HG03558 (cell line): ENCODE results near the gene THPO.

ENCODE experiments used
- ATAC-seq: cut with Tn5 transposase; IDR thresholded peaks from one replicate; pipeline ENCODE4 v1.9.1; 2021; ENCODE audit warnings: moderate number of reproducible peaks; ENCODE audit not compliant: unreplicated experiment; ENCODE audit errors: extremely low read depth

THPO gene

GRCh38 chr3:184386047-184386806 is 8.2 kb upstream of the THPO start:
- ATAC-seq, result no peak

DNA sequence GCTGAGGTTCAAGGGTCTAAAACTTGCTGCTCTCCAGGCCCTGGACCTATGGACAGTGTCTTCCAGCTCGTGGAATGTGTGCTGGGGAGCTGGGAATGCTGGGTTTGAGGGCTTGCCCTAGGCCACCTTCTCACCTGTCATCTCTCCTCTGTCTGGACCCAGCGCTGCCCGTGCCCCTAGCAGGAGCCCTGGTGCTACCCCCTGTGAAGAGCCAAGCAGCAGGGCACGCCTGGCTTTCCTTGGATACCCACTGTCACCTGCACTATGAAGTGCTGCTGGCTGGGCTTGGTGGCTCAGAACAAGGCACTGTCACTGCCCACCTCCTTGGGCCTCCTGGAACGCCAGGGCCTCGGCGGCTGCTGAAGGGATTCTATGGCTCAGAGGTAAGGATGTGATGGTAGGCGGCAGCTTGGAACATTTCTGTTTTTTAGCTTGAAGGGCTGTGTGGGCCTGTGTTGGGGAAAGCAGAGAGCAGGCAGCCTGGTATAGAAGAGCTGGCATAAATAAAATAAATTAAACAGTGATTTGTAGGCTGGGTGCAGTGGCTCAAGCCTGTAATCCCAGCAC is 6.9 kb upstream of the THPO start:
- ATAC-seq, result no peak

- no peak for ATAC-seq
Observed at GRCh38 chr3:184384342-184384741, 6.3 kb upstream of the THPO start.

DNA sequence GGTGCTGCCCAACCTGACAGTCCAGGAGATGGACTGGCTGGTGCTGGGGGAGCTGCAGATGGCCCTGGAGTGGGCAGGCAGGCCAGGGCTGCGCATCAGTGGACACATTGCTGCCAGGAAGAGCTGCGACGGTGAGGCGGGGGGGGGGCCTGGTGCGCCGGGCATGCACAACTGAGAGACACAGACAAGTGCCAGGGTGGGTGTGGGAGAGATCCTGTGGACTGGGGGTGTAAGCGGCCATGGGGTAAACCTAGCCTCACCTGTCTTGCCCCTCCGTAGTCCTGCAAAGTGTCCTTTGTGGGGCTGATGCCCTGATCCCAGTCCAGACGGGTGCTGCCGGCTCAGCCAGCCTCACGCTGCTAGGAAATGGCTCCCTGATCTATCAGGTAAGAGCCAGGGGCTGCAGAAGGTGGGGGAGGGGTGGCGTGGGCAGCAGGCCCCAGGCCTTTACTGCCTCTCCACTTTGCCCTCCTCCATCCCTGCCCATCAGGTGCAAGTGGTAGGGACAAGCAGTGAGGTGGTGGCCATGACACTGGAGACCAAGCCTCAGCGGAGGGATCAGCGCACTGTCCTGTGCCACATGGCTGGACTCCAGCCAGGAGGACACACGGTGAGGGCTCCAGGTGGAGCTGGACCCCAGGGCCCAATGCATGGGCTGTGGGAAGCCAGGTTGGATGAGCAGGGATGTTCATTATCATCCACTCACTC is 5.2 kb upstream of the THPO start:
- ATAC-seq, result no peak

DNA sequence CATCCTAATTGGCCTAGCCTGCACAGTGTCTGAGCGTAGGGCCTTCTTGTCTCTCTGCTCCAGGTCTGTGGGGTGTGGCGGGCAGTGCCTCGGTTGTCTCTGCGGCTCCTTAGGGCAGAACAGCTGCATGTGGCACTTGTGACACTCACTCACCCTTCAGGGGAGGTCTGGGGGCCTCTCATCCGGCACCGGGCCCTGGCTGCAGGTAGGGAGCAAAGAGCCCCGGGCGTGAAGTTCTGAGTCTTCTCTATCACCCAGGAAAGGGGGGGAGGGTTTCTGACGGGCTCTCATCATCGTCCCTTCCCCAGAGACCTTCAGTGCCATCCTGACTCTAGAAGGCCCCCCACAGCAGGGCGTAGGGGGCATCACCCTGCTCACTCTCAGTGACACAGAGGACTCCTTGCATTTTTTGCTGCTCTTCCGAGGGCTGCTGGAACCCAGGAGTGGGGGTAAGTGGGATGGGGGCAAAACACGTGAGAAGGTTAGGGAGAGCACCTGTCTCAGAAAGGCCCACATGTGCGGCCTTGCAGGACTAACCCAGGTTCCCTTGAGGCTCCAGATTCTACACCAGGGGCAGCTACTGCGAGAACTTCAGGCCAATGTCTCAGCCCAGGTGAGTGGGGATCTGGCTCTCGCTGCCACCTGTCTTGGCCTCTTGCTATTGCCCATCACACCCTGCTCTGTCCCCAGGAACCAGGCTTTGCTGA is 4.5 kb upstream of the THPO start:
- ATAC-seq, result no peak

- no peak for ATAC-seq
Observed at GRCh38 chr3:184381261-184382224, 3.5 kb upstream of the THPO start.

- ATAC-seq, result no peak
Observed at GRCh38 chr3:184380627-184381260, 2.7 kb upstream of the THPO start.

- ATAC-seq, result no peak
Observed at GRCh38 chr3:184380185-184380626, 2.2 kb upstream of the THPO start.

GRCh38 chr3:184379358-184380184 is 1.6 kb upstream of the THPO start, which contains the start of gene CHRD:
TSS of gene CHRD (plus strand) at chr3:184380054. CDS start at chr3:184380319, 265 bp downstream.
- ATAC-seq, result no peak

GRCh38 chr3:184378651-184379357 is 797 bp upstream of the THPO start:
- ATAC-seq, result no peak

- no peak for ATAC-seq
Observed at GRCh38 chr3:184377374-184377773, 633 bp downstream of the THPO start.

DNA sequence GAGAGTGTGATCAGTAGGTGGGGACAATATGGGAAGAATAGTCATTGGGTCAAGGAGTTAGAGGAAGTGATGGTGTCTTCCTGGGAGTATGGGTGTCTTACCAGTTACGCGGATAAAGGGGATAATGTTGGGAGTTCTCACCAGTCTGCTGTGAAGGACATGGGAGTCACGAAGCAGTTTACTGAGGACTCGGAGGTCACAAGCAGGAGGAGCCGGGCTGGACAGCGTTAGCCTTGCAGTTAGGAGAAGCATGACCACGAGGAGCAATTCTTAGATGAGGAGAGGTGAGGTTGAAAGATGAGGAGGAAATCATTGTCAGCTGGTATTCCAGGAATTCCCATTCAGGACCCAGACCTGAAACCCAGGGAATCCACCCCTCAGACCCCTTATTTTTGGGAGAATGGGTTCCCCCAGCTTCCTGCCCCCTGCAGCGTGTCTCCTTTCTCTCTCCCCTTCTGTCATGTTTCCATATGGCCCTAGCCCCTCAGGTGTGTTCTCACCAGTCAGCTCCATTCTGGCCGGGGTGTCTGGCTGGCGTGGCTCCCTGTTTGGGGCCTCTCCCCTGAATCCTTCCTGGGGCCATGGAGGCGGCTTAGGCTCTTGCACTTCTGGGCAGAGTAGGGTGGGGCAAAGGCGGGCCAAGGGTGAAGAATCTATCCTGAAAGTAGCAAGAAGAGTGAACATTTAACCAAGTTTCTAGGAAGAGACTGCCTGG is 2.1 kb downstream of the THPO start:
- no peak for ATAC-seq

GRCh38 chr3:184373422-184373821 is 4.6 kb downstream of the THPO start:
- no peak for ATAC-seq

DNA sequence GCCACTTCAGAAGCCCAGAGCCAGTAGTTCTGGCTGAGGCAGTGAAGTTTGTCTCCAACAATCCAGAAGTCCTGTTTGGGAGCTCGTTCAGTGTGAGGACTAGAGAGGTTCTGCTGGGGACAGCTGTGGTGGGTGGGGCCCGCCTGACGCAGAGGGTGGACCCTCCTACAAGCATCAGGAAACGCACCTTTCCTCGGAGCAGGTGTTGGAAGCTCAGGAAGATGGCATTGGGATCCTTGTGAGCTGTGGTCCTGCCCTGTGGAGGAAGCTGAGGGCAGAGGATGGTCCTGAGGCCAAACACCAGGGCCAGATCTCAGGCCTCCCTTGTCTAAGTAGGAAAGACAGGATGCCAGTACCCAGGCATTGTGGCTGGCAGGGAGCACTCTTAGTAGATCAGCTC is 5.1 kb downstream of the THPO start:
- no peak for ATAC-seq

DNA sequence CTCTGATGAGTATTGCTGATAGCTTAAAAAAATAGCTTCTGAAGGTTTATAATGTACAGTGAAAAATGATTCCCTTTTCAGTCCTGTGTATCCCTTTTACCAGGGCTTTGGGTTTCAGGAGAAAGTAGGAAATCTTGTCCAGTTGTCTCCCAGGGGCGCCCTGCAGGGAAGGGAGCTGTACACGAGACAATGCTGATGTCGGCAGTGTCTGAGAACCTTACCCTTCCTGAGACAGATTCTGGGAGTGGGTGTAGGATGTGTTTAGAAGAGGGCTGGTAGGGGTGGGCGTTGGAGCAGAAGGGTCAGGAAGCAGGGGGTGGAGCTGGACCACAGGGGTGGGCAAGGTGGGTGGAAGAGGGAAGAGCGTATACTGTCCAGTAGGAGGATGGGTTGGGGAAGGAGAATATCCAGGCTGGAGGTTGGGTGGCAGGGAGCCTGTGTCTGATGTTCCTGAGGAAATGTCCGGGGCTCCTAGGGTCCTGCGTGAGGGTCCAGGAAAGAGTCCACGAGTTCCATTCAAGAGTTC is 5.6 kb downstream of the THPO start:
- no peak for ATAC-seq

GRCh38 chr3:184371570-184372018 is 6.4 kb downstream of the THPO start:
- ATAC-seq, result no peak
